C4-2B (cell line): ENCODE results near the gene CYTH3.
"Not testable (repeated sequence)": the region's sequence is repeated elsewhere in the genome, so short reads cannot be mapped to it uniquely, and the experiment has no call there.

Source experiments
- ZFX ChIP-seq: fragments of 450-650 bp; IDR thresholded peaks from 2 replicates; pipeline ENCODE4 v1.6.1; 2017
- TF ChIP-seq, protein P1 (sequence below): fragments of 450-650 bp; conservative IDR thresholded peaks from 2 replicates; pipeline ENCODE4 v1.5.1; 2017; ENCODE audit warnings: mild to moderate bottlenecking

DNA sequence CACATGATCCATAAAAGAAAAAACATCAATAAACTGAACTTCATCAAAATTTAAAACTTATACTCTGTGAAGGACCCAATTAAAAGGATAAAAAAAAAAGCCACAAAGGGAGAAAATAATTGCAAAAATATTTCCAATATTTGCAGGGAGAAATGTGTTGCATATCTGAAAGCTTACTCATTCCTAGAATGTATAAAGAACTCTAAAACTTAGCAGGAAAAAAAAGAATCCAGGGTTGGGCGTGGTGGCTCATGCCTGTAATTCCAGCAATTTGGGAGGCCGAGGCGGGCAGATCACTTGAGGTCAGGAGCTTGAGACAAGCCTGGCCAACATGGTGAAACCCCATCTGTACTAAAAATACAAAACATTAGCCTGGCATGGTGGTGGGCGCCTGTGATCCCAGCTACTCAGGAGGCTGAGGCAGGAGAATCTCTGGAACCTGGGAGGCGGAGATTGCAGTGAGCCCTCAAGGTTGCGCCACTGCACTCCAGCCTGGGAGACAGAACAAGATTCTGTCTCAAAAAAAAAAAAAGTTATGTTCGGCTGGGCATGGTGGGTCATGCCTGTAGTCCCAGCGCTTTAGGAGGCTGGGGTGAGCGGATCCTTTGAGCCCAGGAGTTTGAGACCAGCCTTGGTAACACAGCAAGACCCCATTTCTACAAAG lies 11.1 kb upstream of the CYTH3 start:
- TF ChIP-seq, protein P1, sequence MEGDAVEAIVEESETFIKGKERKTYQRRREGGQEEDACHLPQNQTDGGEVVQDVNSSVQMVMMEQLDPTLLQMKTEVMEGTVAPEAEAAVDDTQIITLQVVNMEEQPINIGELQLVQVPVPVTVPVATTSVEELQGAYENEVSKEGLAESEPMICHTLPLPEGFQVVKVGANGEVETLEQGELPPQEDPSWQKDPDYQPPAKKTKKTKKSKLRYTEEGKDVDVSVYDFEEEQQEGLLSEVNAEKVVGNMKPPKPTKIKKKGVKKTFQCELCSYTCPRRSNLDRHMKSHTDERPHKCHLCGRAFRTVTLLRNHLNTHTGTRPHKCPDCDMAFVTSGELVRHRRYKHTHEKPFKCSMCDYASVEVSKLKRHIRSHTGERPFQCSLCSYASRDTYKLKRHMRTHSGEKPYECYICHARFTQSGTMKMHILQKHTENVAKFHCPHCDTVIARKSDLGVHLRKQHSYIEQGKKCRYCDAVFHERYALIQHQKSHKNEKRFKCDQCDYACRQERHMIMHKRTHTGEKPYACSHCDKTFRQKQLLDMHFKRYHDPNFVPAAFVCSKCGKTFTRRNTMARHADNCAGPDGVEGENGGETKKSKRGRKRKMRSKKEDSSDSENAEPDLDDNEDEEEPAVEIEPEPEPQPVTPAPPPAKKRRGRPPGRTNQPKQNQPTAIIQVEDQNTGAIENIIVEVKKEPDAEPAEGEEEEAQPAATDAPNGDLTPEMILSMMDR: not testable (repeated sequence)
- not testable (repeated sequence) for TF ChIP-seq ZFX
